Endothelial cell of umbilical vein (primary cell): ENCODE measurements around the gene DUS2. TPM values are rescaled to one million over a fixed set of nuclear protein-coding genes. Genes with fewer than 3 reads are reported as not detected.

ENCODE experiments used
- BruUV-seq: library from RNA; stranded (reverse); fragments of 400-500 nt; replicated peaks from 2 replicates; lab custom pipeline; 2021; lab: Mats Ljungman, UMichigan
- CTCF ChIA-PET: fragments of 300-600, 350-600 bp; sonication (Branson Sonifier 250); formaldehyde crosslinking; loops from one replicate; lab custom pipeline; 2021; ENCODE audit warnings: antibody characterized with exemption, inconsistent platforms; lab: Charles Lee
- POLR2A ChIA-PET: fragments of 300-600, 350-600 bp; sonication (Branson Sonifier 250); formaldehyde crosslinking; loops from one replicate; lab custom pipeline; 2021; ENCODE audit warnings: antibody characterized with exemption, inconsistent platforms; lab: Charles Lee
- DNase-seq: peaks from one replicate; pipeline ENCODE4 v3.0.0-alpha.2; 2011; ENCODE audit warnings: low read depth, low spot score
- FAIRE-seq: peaks from 2 replicates; lab custom pipeline; 2011; peaks lifted over from hg19 to GRCh38; lab: Jason Lieb, UNC
- H2AFZ ChIP-seq: 2 replicates; pipeline ENCODE4 v1.6.0; 2012; ENCODE audit warnings: low read depth, low read length, control low read depth, inconsistent platforms
- H3K27ac ChIP-seq: 2 replicates; pipeline ENCODE4 v1.5.1; 2011; ENCODE audit warnings: low read depth, mild to moderate bottlenecking, control low read depth, low read length, moderate library complexity; ENCODE audit not compliant: insufficient read depth
- H3K27me3 ChIP-seq, 2 experiments: 2 replicates each; pipeline versions ENCODE4 v1.6.0 to v1.6.1; 2011; ENCODE audit warnings: low read length in 2 of 2, mixed read lengths in 1 of 2; ENCODE audit not compliant: control insufficient read depth in 2 of 2, insufficient read depth in 2 of 2
- H3K36me3 ChIP-seq, 2 experiments: 2 replicates in 1 of 2; 3 replicates in 1 of 2; pipeline ENCODE4 v1.5.1; 2011; ENCODE audit warnings: low read length in 2 of 2, mild to moderate bottlenecking in 1 of 2, moderate library complexity in 1 of 2; ENCODE audit not compliant: control insufficient read depth in 2 of 2, insufficient read depth in 2 of 2; ENCODE audit errors: extremely low read depth in 1 of 2
- H3K4me1 ChIP-seq: 3 replicates; pipeline ENCODE4 v1.5.1; 2011; ENCODE audit warnings: mild to moderate bottlenecking, low read length; ENCODE audit not compliant: control insufficient read depth, insufficient read depth; ENCODE audit errors: extremely low read depth
- H3K4me2 ChIP-seq: 2 replicates; pipeline ENCODE4 v1.6.1; 2011; ENCODE audit warnings: low read length, control low read depth, mixed read lengths; ENCODE audit not compliant: insufficient read depth
- H3K4me3 ChIP-seq, 3 experiments: fragments of 200-600 bp in 1 of 3; sonication (generic), shearing (Covaris generic) in 1 of 3; replicated peaks in 1 of 3; 2 replicates each; pipeline ENCODE4 v1.5.1; 2011 to 2016; ENCODE audit warnings: control low read depth in 3 of 3, low read length in 3 of 3, mild to moderate bottlenecking in 2 of 3, inconsistent platforms in 1 of 3, low read depth in 1 of 3, moderate library complexity in 1 of 3; ENCODE audit not compliant: insufficient read depth in 1 of 3
- H3K79me2 ChIP-seq: 2 replicates; pipeline ENCODE4 v1.6.0; 2012; ENCODE audit warnings: low read length, inconsistent platforms; ENCODE audit not compliant: control insufficient read depth, insufficient read depth
- H3K9ac ChIP-seq: replicated peaks from 2 replicates; pipeline ENCODE3; 2011; ENCODE audit warnings: low read length, control low read depth; ENCODE audit not compliant: insufficient read depth; ENCODE audit errors: extremely low read depth
- H3K9me1 ChIP-seq: replicated peaks from 3 replicates; pipeline ENCODE4 v1.6.0; 2011; ENCODE audit warnings: mild to moderate bottlenecking, low read length; ENCODE audit not compliant: control insufficient read depth, insufficient read depth; ENCODE audit errors: extremely low read depth
- H3K9me3 ChIP-seq: replicated peaks from 2 replicates; pipeline ENCODE4 v1.5.1; 2012; ENCODE audit warnings: low read length, inconsistent platforms; ENCODE audit not compliant: control insufficient read depth, insufficient read depth
- H4K20me1 ChIP-seq: replicated peaks from 2 replicates; pipeline ENCODE3; 2011; ENCODE audit warnings: mild to moderate bottlenecking, low read length; ENCODE audit not compliant: control insufficient read depth, insufficient read depth; ENCODE audit errors: extremely low read depth
- CTCF ChIP-seq, 2 donors: IDR thresholded peaks; 1 replicate in 1 of 2; 2 replicates in 1 of 2; pipeline ENCODE4 v1.5.1; 2011; ENCODE audit warnings: low read length in 2 of 2, mild to moderate bottlenecking in 2 of 2, moderate library complexity in 2 of 2, control low read depth in 1 of 2, inconsistent platforms in 1 of 2, low read depth in 1 of 2; ENCODE audit not compliant: insufficient read depth in 1 of 2; ENCODE audit errors: extremely low read depth in 1 of 2
- EZH2 ChIP-seq: IDR thresholded peaks from 2 replicates; pipeline ENCODE4 v1.6.1; 2012; ENCODE audit warnings: borderline replicate concordance, low read depth, mild to moderate bottlenecking, moderate library complexity, low read length, inconsistent platforms; ENCODE audit not compliant: severe bottlenecking
- FOS ChIP-seq: IDR thresholded peaks from 2 replicates; pipeline ENCODE4 v1.6.1; 2011; ENCODE audit warnings: mild to moderate bottlenecking, low read length, moderate library complexity, borderline replicate concordance; ENCODE audit not compliant: insufficient read depth
- GATA2 ChIP-seq: IDR thresholded peaks from 2 replicates; pipeline ENCODE4 v1.7.0; 2011; ENCODE audit warnings: low read depth, mild to moderate bottlenecking, moderate library complexity, mixed read lengths, low read length; ENCODE audit not compliant: insufficient read length, insufficient read depth
- JUN ChIP-seq: IDR thresholded peaks from 2 replicates; pipeline ENCODE4 v1.6.1; 2011; ENCODE audit warnings: borderline replicate concordance, low read depth; ENCODE audit not compliant: insufficient read length, insufficient read depth
- MAX ChIP-seq: IDR thresholded peaks from 2 replicates; pipeline ENCODE4 v1.6.1; 2011; ENCODE audit not compliant: insufficient read depth, insufficient read length
- MYC ChIP-seq: IDR thresholded peaks from one replicate; pipeline ENCODE4 v1.6.1; 2011; ENCODE audit warnings: mild to moderate bottlenecking, low read depth, low read length
- POLR2A ChIP-seq: IDR thresholded peaks from 2 replicates; pipeline ENCODE4 v1.6.1; 2012; ENCODE audit warnings: low read depth, mild to moderate bottlenecking, control low read depth, low read length
- POLR2AphosphoS5 ChIP-seq: IDR thresholded peaks from 2 replicates; pipeline ENCODE4 v1.6.1; 2012; ENCODE audit warnings: low read depth, mild to moderate bottlenecking, control low read depth, low read length, moderate library complexity; ENCODE audit not compliant: insufficient read depth
- dilution Hi-C: fragments of 300-500 bp; cut with MboI; formaldehyde crosslinking; loops from one replicate; pipeline ENCODE4 v1.15.0; 2019; ENCODE audit warnings: low sequenced_read_pairs; ENCODE audit not compliant: extremely low pct_ligation_motif_present
- intact Hi-C: fragments of 100-400 bp; cut with micrococcal nuclease; formaldehyde crosslinking; loops from one replicate; pipeline ENCODE4 v1.10.0; 2022
- polyA plus RNA-seq, 4 experiments: library from polyadenylated mRNA; depleted of rRNA in 3 of 4; stranded (reverse) in 3 of 4; unstranded in 1 of 4; fragments of >200 nt; gene quantifications; 2 replicates each; pipeline versions ENCODE4 v1.2.1 to v1.2.3, GENCODE V29; 2011 to 2012; ENCODE audit warnings: missing spikeins in 1 of 4
- total RNA-seq: library from RNA; stranded (reverse); gene quantifications from 2 replicates; pipeline ENCODE4 v1.2.3, GENCODE V29; 2021

Gene DUS2
- total and polyA plus RNA-seq, 2 donors (not counting 3 experiments of a cell fraction or from before 2014, with no cell fraction given) = 16.4 to 21.7 TPM

DNA sequence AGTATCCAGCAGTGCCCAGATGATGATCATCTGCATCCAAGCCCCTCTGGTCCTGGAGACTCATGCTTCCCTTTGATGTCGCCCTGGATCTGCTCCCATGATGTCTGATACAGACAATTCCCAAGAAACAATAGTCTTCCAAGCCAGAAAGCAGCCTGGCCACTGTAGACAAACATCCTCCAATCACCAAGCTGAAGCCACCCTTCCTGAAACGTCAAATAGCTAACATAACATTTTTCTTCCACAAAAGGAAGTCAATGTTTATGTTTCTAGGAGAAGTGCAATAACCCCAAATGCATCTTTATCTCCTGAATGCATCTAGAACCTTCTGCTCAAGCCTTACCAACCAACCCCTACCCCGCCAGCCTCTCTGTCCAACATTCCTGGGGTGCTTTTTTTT lies 22.6 kb upstream of the DUS2 start:
- H3K4me3 ChIP-seq = no peak overlapping the region
- intact Hi-C loops = no loop called here
- no peak overlapping the region for H3K9ac ChIP-seq
- ChIA-PET CTCF (interaction anchor here (0.9 to 3.3 kb wide), 5 partner anchors 18 to 76 kb away, joined by 3 to 11 read pairs (median 3); partner anchors contain the start of genes DDX28 and DUS2), POLR2A (no interaction called here)
- FAIRE-seq (peak; percentile 89), DNase-seq (peak; percentile 69)
- no peaks in the 10 kb centered on the region for H3K9me1 ChIP-seq
- H3K27ac ChIP-seq = no peak overlapping the region
- no peaks in the 10 kb centered on the region for H3K27me3 ChIP-seq
- peak overlapping the region; percentile 10 for H2AFZ ChIP-seq
- peaks cover 9% of the 10 kb centered on the region for H3K4me1 ChIP-seq
- H3K79me2 ChIP-seq = no peaks in the 10 kb centered on the region
- H3K36me3 ChIP-seq = no peaks in the 10 kb centered on the region
- no peak overlapping the region for H3K4me2 ChIP-seq
- TF ChIP-seq POLR2A = no peak
- TF ChIP-seq GATA2 = no peak
- no peak for TF ChIP-seq MYC
- TF ChIP-seq MAX = no peak
- TF ChIP-seq EZH2 = no peak
- no peak for TF ChIP-seq CTCF (IDR thresholded peaks at IDR 0.05; ENCODE audit: extremely low read depth in 1 of 2, insufficient read depth in 1 of 2, low read depth in 1 of 2, low read length in 2 of 2)
- no peak for TF ChIP-seq FOS
- TF ChIP-seq JUN = no peak
- no peak for TF ChIP-seq POLR2AphosphoS5
- dilution Hi-C loops = no loop called here
- H3K9me3 ChIP-seq = no peaks in the 10 kb centered on the region
- no TSS peak for BruUV-seq
- no peaks in the 10 kb centered on the region for H4K20me1 ChIP-seq
